ENCODE measurements around the gene ATG9B. TPM values are rescaled to one million over a fixed set of nuclear protein-coding genes. Genes with fewer than 3 reads are reported as not detected.

ATG9B gene
- total RNA-seq, 1 donor from 2014 or later, result 1.8 TPM

DNA sequence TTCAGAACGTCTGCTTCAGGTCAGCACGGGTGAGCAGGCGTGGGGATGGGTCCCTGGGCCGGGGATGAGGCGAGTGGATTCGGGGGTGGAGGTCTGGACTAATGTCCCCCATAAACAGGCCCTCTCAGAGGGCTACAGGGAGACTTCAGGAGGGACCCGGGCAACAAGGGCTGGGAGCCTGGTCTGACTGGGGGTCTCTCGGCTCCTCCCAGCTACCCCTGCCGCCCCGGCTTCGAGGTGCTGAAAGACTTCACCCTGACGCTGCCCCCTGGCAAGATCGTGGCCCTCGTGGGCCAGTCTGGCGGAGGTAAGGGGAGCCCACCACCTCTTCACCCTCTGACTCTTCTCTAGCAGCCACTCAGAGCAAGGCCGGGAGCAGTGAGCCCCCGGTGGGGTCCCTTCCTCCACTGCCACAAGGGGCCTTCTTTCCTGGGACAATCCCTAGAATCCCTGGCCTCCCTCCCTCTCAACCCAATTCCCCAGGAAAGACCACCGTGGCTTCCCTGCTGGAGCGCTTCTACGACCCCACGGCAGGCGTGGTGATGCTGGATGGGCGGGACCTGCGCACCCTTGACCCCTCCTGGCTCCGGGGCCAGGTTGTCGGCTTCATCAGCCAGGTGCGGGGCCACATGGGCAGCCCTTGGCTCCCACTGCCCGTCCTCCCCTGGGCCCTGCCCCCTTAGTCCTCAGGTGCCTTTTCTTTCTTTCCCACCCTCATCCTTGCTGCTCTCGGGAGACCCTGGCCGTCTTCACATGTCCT, 16.5 kb upstream of the ATG9B start:
- intact Hi-C loops (cut with micrococcal nuclease), result no loop called here
- DNase-seq, result no peak
- no peak overlapping the region for H3K4me3 Mint-ChIP-seq
- no peaks in the 10 kb centered on the region for H3K27me3 Mint-ChIP-seq
- TF ChIP-seq, protein P1, sequence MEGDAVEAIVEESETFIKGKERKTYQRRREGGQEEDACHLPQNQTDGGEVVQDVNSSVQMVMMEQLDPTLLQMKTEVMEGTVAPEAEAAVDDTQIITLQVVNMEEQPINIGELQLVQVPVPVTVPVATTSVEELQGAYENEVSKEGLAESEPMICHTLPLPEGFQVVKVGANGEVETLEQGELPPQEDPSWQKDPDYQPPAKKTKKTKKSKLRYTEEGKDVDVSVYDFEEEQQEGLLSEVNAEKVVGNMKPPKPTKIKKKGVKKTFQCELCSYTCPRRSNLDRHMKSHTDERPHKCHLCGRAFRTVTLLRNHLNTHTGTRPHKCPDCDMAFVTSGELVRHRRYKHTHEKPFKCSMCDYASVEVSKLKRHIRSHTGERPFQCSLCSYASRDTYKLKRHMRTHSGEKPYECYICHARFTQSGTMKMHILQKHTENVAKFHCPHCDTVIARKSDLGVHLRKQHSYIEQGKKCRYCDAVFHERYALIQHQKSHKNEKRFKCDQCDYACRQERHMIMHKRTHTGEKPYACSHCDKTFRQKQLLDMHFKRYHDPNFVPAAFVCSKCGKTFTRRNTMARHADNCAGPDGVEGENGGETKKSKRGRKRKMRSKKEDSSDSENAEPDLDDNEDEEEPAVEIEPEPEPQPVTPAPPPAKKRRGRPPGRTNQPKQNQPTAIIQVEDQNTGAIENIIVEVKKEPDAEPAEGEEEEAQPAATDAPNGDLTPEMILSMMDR (IDR thresholded peaks at IDR 0.05), result no peak
- peaks cover 6% of the 10 kb centered on the region for H3K4me1 Mint-ChIP-seq
- CTCF ChIA-PET, result no interaction called here
- no peak for ATAC-seq (ENCODE audit: low read depth)
- POLR2A ChIA-PET, result no interaction called here
- H3K36me3 Mint-ChIP-seq (ENCODE audit: low read depth), result peaks cover 23% of the 10 kb centered on the region
- no peak overlapping the region for H3K27ac Mint-ChIP-seq
- no peaks in the 10 kb centered on the region for H3K9me3 Mint-ChIP-seq

DNA sequence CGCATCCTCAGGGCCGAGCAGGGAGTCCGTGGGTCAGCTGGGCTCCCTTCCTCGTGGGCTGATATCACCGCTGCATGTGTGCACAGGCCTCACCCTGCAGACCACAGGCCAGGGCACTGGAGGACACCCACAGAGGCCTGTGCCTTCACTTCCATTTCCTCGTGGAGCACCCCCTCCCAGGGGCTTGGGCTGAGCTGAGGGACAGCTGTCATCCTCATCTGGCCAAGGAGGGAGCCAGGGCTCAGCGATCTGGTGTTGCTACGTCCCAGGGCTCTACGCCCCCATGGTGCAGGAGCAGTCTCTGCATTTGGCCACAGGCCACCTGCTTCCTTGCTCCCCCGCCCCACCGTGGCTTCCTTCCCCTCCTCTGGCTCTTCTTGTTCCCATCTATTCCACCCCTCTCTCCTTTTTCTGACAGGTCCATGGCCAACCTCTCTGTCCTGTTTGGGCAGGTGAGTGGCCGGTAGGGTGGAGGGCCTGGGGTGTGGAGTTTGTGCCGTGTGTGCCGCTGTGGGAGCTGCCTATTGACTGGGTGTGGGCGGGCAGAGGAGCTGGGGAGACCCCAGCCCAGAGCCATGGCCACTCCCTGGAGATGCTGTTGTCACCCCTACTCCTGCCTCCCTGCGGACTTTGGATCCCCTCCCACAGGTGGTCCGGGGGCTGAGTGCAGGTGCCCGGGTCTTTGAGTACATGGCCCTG, 15.7 kb upstream of the ATG9B start:
- H3K9me3 Mint-ChIP-seq, result no peaks in the 10 kb centered on the region
- intact Hi-C loops (cut with micrococcal nuclease), result no loop called here
- H3K4me1 Mint-ChIP-seq, result peaks cover 6% of the 10 kb centered on the region
- no peak overlapping the region for H3K4me3 Mint-ChIP-seq
- no peak for DNase-seq
- H3K27ac Mint-ChIP-seq, result no peak overlapping the region
- CTCF ChIA-PET, result no interaction called here
- TF ChIP-seq, protein P1 (IDR thresholded peaks at IDR 0.05), result no peak
- POLR2A ChIA-PET, result no interaction called here
- H3K27me3 Mint-ChIP-seq, result no peaks in the 10 kb centered on the region
- H3K36me3 Mint-ChIP-seq (ENCODE audit: low read depth), result peaks cover 25% of the 10 kb centered on the region
- ATAC-seq (ENCODE audit: low read depth), result no peak

DNA sequence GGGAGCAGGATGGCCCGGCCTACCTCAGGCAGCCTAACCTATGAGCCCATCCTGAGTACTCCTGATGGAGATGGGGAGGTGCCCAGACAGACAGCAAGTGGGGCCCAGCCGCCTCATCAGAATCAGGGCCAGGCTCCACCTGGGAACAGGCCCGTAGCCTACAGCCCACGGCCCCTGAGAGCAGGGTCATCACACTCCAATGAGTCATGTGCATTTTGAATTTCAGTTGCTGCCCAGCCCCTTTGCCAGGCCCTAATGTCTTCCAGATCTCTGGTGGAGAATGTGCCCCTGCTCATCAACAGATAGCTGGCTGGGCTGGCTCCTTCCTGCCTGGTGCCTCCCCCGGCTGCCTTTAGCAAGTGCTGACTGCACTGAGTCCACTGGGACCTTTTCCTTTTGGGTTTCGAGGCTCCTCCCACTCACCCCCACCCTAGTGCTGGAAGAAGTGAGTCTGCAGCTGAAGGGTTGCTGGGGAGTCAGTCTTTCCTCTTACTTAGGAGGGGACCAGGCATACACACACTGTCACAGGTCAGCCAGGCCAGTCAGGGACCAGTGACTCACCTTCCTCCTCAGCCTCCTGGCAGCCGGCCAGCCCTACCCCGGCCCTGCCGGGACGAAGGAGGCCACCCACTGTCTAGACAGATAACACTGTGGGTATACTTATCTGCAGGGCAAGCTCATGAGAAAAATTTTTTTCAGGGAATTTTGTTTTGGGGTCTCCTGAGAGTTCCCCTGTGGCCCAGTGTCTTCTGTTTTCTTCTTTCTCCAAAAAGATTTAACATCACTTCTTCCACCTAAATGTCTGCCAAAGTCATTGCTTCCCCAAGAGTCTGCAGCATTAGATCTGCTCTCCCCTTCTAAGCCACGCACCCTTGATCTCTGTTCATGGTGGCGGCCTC, 14.9 kb upstream of the ATG9B start:
- no peak overlapping the region for H3K4me3 Mint-ChIP-seq
- no peak for DNase-seq
- no peak overlapping the region for H3K27ac Mint-ChIP-seq
- peak; percentile 40 for ATAC-seq (ENCODE audit: low read depth)
- H3K9me3 Mint-ChIP-seq, result no peaks in the 10 kb centered on the region
- H3K4me1 Mint-ChIP-seq, result peaks cover 6% of the 10 kb centered on the region
- CTCF ChIA-PET, result no interaction called here
- no peaks in the 10 kb centered on the region for H3K27me3 Mint-ChIP-seq
- H3K36me3 Mint-ChIP-seq (ENCODE audit: low read depth), result peaks cover 22% of the 10 kb centered on the region
- POLR2A ChIA-PET, result interaction anchor here (0.9 kb wide), 1 partner anchor 11 kb away, joined by 3 read pairs; the partner anchor contains the start of gene ABCB8
- TF ChIP-seq, protein P1 (IDR thresholded peaks at IDR 0.05), result no peak
- intact Hi-C loops (cut with micrococcal nuclease), result no loop called here

DNA sequence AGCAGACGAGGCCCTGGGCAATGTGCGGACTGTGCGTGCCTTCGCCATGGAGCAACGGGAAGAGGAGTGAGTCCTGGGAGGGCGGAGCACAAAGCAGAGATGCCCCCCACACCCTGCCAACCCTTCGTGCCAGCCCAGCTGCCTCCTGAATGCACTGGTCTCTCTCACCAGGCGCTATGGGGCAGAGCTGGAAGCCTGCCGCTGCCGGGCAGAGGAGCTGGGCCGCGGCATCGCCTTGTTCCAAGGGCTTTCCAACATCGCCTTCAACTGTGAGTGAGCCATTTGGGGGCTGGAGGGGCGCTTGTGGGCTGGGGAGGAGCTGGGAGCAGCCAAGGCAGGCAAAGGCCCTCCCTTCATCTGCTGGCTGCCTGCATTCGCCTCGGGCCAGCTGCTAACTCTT, 11.6 kb upstream of the ATG9B start:
- CTCF ChIA-PET, result interaction anchor here (1.5 kb wide), 1 partner anchor 17 kb away, joined by 3 read pairs; no protein-coding TSS in a partner anchor
- no peak for ATAC-seq (ENCODE audit: low read depth)
- intact Hi-C loops (cut with micrococcal nuclease), result no loop called here
- DNase-seq, result no peak
- H3K9me3 Mint-ChIP-seq, result no peaks in the 10 kb centered on the region
- no peak overlapping the region for H3K4me3 Mint-ChIP-seq
- no peak overlapping the region for H3K27ac Mint-ChIP-seq
- peaks cover 7% of the 10 kb centered on the region for H3K4me1 Mint-ChIP-seq
- H3K36me3 Mint-ChIP-seq (ENCODE audit: low read depth), result peaks cover 27% of the 10 kb centered on the region
- POLR2A ChIA-PET, result no interaction called here
- H3K27me3 Mint-ChIP-seq, result no peaks in the 10 kb centered on the region
- TF ChIP-seq, protein P1 (IDR thresholded peaks at IDR 0.05), result no peak

All from activated B cell treated with CpG ODN at 0.5 μM for 24 hours (primary cell).